SU-DHL-6 (cell line): Measurements from ENCODE around the gene MBLAC2.

Experiments used
- H2AFZ ChIP-seq: fragments of 200-600 bp; sonication (generic); 2 replicates; pipeline ENCODE4 v1.6.1; 2014; ENCODE audit warnings: low read depth, mild to moderate bottlenecking, moderate library complexity, mixed read lengths, antibody characterized with exemption, low read length; ENCODE audit not compliant: severe bottlenecking
- H3F3A ChIP-seq: fragments of 200-600 bp; shearing (Covaris generic); 2 replicates; pipeline ENCODE4 v1.6.0; 2016; ENCODE audit warnings: antibody characterized with exemption, mild to moderate bottlenecking; ENCODE audit not compliant: insufficient read depth
- H3K27ac ChIP-seq: fragments of 200-600 bp; sonication (generic); 2 replicates; pipeline ENCODE4 v1.5.1; 2016; ENCODE audit warnings: low read depth, mild to moderate bottlenecking, low read length, moderate library complexity, mixed read lengths
- H3K27me3 ChIP-seq: fragments of 200-600 bp; sonication (generic), shearing (Covaris generic); 2 replicates; pipeline ENCODE4 v1.6.0; 2014; ENCODE audit warnings: mild to moderate bottlenecking, low read length
- H3K36me3 ChIP-seq: fragments of 200-600 bp; sonication (generic); 2 replicates; pipeline ENCODE4 v1.6.1; 2014; ENCODE audit warnings: mild to moderate bottlenecking, low read length, mixed read lengths
- H3K4me2 ChIP-seq: fragments of 300-600, 200-600 bp; shearing (Covaris generic), sonication (generic); 2 replicates; pipeline ENCODE4 v1.6.0; 2014; ENCODE audit warnings: low read length, low read depth, mild to moderate bottlenecking; ENCODE audit not compliant: poor library complexity, severe bottlenecking
- H3K4me3 ChIP-seq: fragments of 200-600 bp; sonication (generic); 2 replicates; pipeline ENCODE4 v1.5.1; 2014; ENCODE audit warnings: antibody characterized with exemption, low read length, mild to moderate bottlenecking, mixed read lengths; ENCODE audit not compliant: insufficient read depth, poor library complexity, severe bottlenecking
- H3K79me2 ChIP-seq: fragments of 200-600 bp; sonication (generic); 2 replicates; pipeline ENCODE4 v1.6.1; 2014; ENCODE audit warnings: mild to moderate bottlenecking, low read length, moderate library complexity; ENCODE audit not compliant: insufficient read depth
- H3K9ac ChIP-seq: fragments of 200-600 bp; sonication (generic); 2 replicates; pipeline ENCODE4 v1.7.0; 2014; ENCODE audit warnings: mild to moderate bottlenecking, low read length
- H3K9me2 ChIP-seq: fragments of 200-600 bp; sonication (generic); replicated peaks from 2 replicates; pipeline ENCODE4 v1.6.1; 2014; ENCODE audit warnings: low read length; ENCODE audit not compliant: insufficient read depth
- H3K9me3 ChIP-seq: fragments of 200-600 bp; sonication (generic); 2 replicates; pipeline ENCODE4 v1.6.1; 2014; ENCODE audit warnings: low read length, mixed read lengths; ENCODE audit not compliant: insufficient read depth
- H4K20me1 ChIP-seq: fragments of 200-600 bp; sonication (generic); 2 replicates; pipeline ENCODE4 v1.6.1; 2014; ENCODE audit warnings: low read depth, mild to moderate bottlenecking, antibody characterized with exemption, low read length, moderate library complexity, mixed read lengths
- CTCF ChIP-seq: fragments of 200-600 bp; sonication (generic); IDR thresholded peaks from one replicate; pipeline ENCODE4 v1.5.1; 2017; ENCODE audit warnings: antibody characterized with exemption, mild to moderate bottlenecking, low read length, moderate library complexity; ENCODE audit not compliant: insufficient read depth, poor library complexity, severe bottlenecking
- EZH2phosphoT487 ChIP-seq: fragments of 200-600 bp; sonication (generic), shearing (Covaris generic); conservative IDR thresholded peaks from 2 replicates; pipeline ENCODE4 v1.6.1; 2018; ENCODE audit warnings: mild to moderate bottlenecking, antibody characterized with exemption, low read length, moderate library complexity, mixed read lengths

MBLAC2 gene

GRCh38 chr5:90473396-90474234 is 956 bp downstream of the MBLAC2 start:
- Histone ChIP-seq H3K27ac (peak overlapping the region; percentile 68), H3K36me3 (no peaks in the 10 kb centered on the region), H3K4me3 (peak overlapping the region; percentile 82), H3K9ac (peak overlapping the region; percentile 82), H2AFZ (peak overlapping the region; percentile 72), H4K20me1 (no peaks in the 10 kb centered on the region), H3K9me2 (no peaks in the 10 kb centered on the region), H3K9me3 (no peaks in the 10 kb centered on the region), H3K27me3 (no peaks in the 10 kb centered on the region), H3K4me2 (peak overlapping the region; percentile 80), H3F3A (0 out of 2 replicates have a peak, but pooled peaks cover 4% of the 10 kb centered on the region), H3K79me2 (peaks cover 78% of the 10 kb centered on the region)
- TF ChIP-seq EZH2phosphoT487, result no peak
- TF ChIP-seq CTCF, result no peak

DNA sequence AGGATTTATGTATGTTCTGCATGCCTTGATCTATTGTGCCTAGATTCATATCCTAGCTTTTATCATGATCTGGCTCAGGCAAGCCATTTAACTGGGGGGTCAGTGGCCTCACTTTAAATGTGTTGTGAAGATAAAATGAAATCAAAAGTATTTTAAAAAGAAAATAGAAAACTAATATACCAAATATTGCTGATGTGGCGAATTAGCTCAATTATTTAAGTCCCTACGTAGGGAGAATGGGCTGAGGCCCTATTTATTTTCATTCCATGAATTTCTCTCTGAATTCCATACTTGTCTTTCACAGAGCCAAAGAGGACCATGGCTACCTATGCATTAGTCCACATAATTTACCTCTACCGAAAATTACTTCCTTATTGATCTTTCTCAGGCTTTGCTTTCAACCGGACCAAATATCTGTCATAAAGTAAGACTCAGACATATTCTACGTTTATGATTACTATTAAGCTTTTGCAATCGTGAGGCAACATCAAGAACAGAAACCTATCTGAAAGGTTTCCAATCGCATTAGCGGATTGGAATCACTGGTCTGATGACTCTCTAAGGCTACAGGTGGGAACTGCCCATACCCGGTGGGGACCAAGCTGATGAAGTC is 1.7 kb downstream of the MBLAC2 start:
- peaks cover 76% of the 10 kb centered on the region for H3K79me2 ChIP-seq
- peak overlapping the region; percentile 82 for H3K4me3 ChIP-seq
- H3K36me3 ChIP-seq, result no peaks in the 10 kb centered on the region; the same call in 1 of the 2 replicates
- no peaks in the 10 kb centered on the region for H3K9me3 ChIP-seq
- H3K27me3 ChIP-seq, result no peaks in the 10 kb centered on the region
- H3K4me2 ChIP-seq, result peak overlapping the region; percentile 80
- H3F3A ChIP-seq, result 0 out of 2 replicates have a peak, but pooled peaks cover 4% of the 10 kb centered on the region
- H3K9me2 ChIP-seq, result no peaks in the 10 kb centered on the region
- TF ChIP-seq CTCF (no peak), EZH2phosphoT487 (no peak)
- peak overlapping the region; percentile 82 for H3K9ac ChIP-seq
- H2AFZ ChIP-seq, result peak overlapping the region; percentile 72
- no peak overlapping the region for H3K27ac ChIP-seq
- no peaks in the 10 kb centered on the region for H4K20me1 ChIP-seq

GRCh38 chr5:90461288-90461687 is 13.3 kb downstream of the MBLAC2 start:
- H3F3A ChIP-seq, result no peaks in the 10 kb centered on the region
- H3K9me3 ChIP-seq, result no peaks in the 10 kb centered on the region
- H3K9ac ChIP-seq, result no peak overlapping the region
- no peak overlapping the region for H3K4me2 ChIP-seq
- H3K27ac ChIP-seq, result no peak overlapping the region
- H3K79me2 ChIP-seq, result peaks cover 41% of the 10 kb centered on the region
- H3K9me2 ChIP-seq, result no peaks in the 10 kb centered on the region
- no peaks in the 10 kb centered on the region for H3K27me3 ChIP-seq
- H4K20me1 ChIP-seq, result 0 out of 2 replicates have a peak, but pooled peaks cover 6% of the 10 kb centered on the region
- TF ChIP-seq EZH2phosphoT487 (no peak), CTCF (no peak)
- peaks cover 11% of the 10 kb centered on the region; the same call in 1 of the 2 replicates for H3K36me3 ChIP-seq
- no peak overlapping the region for H2AFZ ChIP-seq
- H3K4me3 ChIP-seq, result no peak overlapping the region
